ENCODE measurements around the gene GDI2. TPM values are rescaled to one million over a fixed set of nuclear protein-coding genes. Genes with fewer than 3 reads are reported as not detected.

Gene GDI2
- polyA plus RNA-seq, 1 donor (not counting 4 experiments of a cell fraction or from before 2014, with no cell fraction given) = 293 TPM

- Histone ChIP-seq H3K27me3 (ENCODE audit: control insufficient read depth, extremely low read depth, insufficient read depth, low read length) (peaks cover 6% of the 10 kb centered on the region), H2AFZ (ENCODE audit: control insufficient read depth, low read length) (no peak overlapping the region), H3K9me3 (ENCODE audit: control insufficient read depth, low read depth, low read length) (no peaks in the 10 kb centered on the region), H3K79me2 (ENCODE audit: control insufficient read depth, insufficient read depth, low read length) (no peaks in the 10 kb centered on the region), H3K4me2 (ENCODE audit: control insufficient read depth, extremely low read depth, insufficient read depth, low read depth, low read length) (no peak overlapping the region), H3K9ac (ENCODE audit: control insufficient read depth, extremely low read depth, insufficient read depth, low read length) (no peak overlapping the region), H3K9me1 (ENCODE audit: control insufficient read depth, extremely low read depth, insufficient read depth, low read length) (no peaks in the 10 kb centered on the region), H3K27ac (ENCODE audit: control insufficient read depth, insufficient read depth, low read length) (no peak overlapping the region), H3K4me1 (ENCODE audit: control insufficient read depth, extremely low read depth, insufficient read depth, low read length) (no peaks in the 10 kb centered on the region), H3K36me3 (ENCODE audit: control insufficient read depth in 2 of 2, extremely low read depth in 1 of 2, insufficient read depth in 2 of 2, low read length in 2 of 2) (no peaks in the 10 kb centered on the region), H3K4me3 (ENCODE audit: control insufficient read depth in 2 of 3, extremely low read depth in 1 of 3, insufficient read depth in 2 of 3, low read depth in 1 of 3, low read length in 3 of 3) (no peak overlapping the region), H4K20me1 (ENCODE audit: control insufficient read depth, extremely low read depth, insufficient read depth, low read length) (no peaks in the 10 kb centered on the region)
- DNase-seq (ENCODE audit: low read depth, low spot score) (no peak), FAIRE-seq (no peak)
- no peak for TF ChIP-seq EZH2 (IDR thresholded peaks at IDR 0.05; ENCODE audit: low read length)
- TF ChIP-seq, protein P1, sequence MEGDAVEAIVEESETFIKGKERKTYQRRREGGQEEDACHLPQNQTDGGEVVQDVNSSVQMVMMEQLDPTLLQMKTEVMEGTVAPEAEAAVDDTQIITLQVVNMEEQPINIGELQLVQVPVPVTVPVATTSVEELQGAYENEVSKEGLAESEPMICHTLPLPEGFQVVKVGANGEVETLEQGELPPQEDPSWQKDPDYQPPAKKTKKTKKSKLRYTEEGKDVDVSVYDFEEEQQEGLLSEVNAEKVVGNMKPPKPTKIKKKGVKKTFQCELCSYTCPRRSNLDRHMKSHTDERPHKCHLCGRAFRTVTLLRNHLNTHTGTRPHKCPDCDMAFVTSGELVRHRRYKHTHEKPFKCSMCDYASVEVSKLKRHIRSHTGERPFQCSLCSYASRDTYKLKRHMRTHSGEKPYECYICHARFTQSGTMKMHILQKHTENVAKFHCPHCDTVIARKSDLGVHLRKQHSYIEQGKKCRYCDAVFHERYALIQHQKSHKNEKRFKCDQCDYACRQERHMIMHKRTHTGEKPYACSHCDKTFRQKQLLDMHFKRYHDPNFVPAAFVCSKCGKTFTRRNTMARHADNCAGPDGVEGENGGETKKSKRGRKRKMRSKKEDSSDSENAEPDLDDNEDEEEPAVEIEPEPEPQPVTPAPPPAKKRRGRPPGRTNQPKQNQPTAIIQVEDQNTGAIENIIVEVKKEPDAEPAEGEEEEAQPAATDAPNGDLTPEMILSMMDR (optimal IDR thresholded peaks at IDR 0.05 in 1 of 3, IDR thresholded peaks at IDR 0.05 in 1 of 3, conservative IDR thresholded peaks at IDR 0.05 in 1 of 3; ENCODE audit: extremely low read depth in 1 of 3, insufficient read depth in 2 of 3, low read length in 3 of 3) = no peak
- dilution Hi-C loops (cut with MboI; ENCODE audit: extremely low pct_ligation_motif_present, low sequenced_read_pairs) = no loop called here
Observed at GRCh38 chr10:5860066-5860465, 46.8 kb upstream of the GDI2 start.

GRCh38 chr10:5858811-5859210 is 45.6 kb upstream of the GDI2 start:
- H3K9me3 ChIP-seq (ENCODE audit: control insufficient read depth, low read depth, low read length) = no peaks in the 10 kb centered on the region
- DNase-seq (ENCODE audit: low read depth, low spot score) = no peak
- no peaks in the 10 kb centered on the region for H3K79me2 ChIP-seq (ENCODE audit: control insufficient read depth, insufficient read depth, low read length)
- H3K9me1 ChIP-seq (ENCODE audit: control insufficient read depth, extremely low read depth, insufficient read depth, low read length) = no peaks in the 10 kb centered on the region
- H4K20me1 ChIP-seq (ENCODE audit: control insufficient read depth, extremely low read depth, insufficient read depth, low read length) = no peaks in the 10 kb centered on the region
- peaks cover 6% of the 10 kb centered on the region for H3K27me3 ChIP-seq (ENCODE audit: control insufficient read depth, extremely low read depth, insufficient read depth, low read length)
- TF ChIP-seq, protein P1 (optimal IDR thresholded peaks at IDR 0.05 in 1 of 3, IDR thresholded peaks at IDR 0.05 in 1 of 3, conservative IDR thresholded peaks at IDR 0.05 in 1 of 3; ENCODE audit: extremely low read depth in 1 of 3, insufficient read depth in 2 of 3, low read length in 3 of 3) = no peak
- H3K9ac ChIP-seq (ENCODE audit: control insufficient read depth, extremely low read depth, insufficient read depth, low read length) = no peak overlapping the region
- no peak overlapping the region for H2AFZ ChIP-seq (ENCODE audit: control insufficient read depth, low read length)
- H3K4me2 ChIP-seq (ENCODE audit: control insufficient read depth, extremely low read depth, insufficient read depth, low read depth, low read length) = no peak overlapping the region
- no peak overlapping the region for H3K27ac ChIP-seq (ENCODE audit: control insufficient read depth, insufficient read depth, low read length)
- no peaks in the 10 kb centered on the region for H3K36me3 ChIP-seq (ENCODE audit: control insufficient read depth in 2 of 2, extremely low read depth in 1 of 2, insufficient read depth in 2 of 2, low read length in 2 of 2)
- no peaks in the 10 kb centered on the region for H3K4me1 ChIP-seq (ENCODE audit: control insufficient read depth, extremely low read depth, insufficient read depth, low read length)
- dilution Hi-C loops (cut with MboI; ENCODE audit: extremely low pct_ligation_motif_present, low sequenced_read_pairs) = no loop called here
- no peak for FAIRE-seq
- no peak overlapping the region for H3K4me3 ChIP-seq (ENCODE audit: control insufficient read depth in 2 of 3, extremely low read depth in 1 of 3, insufficient read depth in 2 of 3, low read depth in 1 of 3, low read length in 3 of 3)

All from keratinocyte (primary cell).